ENCODE results near the gene HECTD4.
"Not testable (repeated sequence)": the region's sequence is repeated elsewhere in the genome, so short reads cannot be mapped to it uniquely, and the experiment has no call there.

The HECTD4 gene

GRCh38 chr12:112422531-112422930, 40.3 kb upstream of the HECTD4 start:
- DNase-seq (ENCODE audit: low read depth): no peak
- no peak for TF ChIP-seq CTCF (IDR thresholded peaks at IDR 0.05; ENCODE audit: insufficient read depth, low read depth, low read length, missing control alignments)
- no peak overlapping the region for H3K4me3 ChIP-seq (ENCODE audit: low read depth, low read length)

GRCh38 chr12:112421363-112421762, 39.1 kb upstream of the HECTD4 start:
- no peak for DNase-seq (ENCODE audit: low read depth)
- TF ChIP-seq CTCF (IDR thresholded peaks at IDR 0.05; ENCODE audit: insufficient read depth, low read depth, low read length, missing control alignments): no peak
- H3K4me3 ChIP-seq (ENCODE audit: low read depth, low read length): no peak overlapping the region

- no peak for TF ChIP-seq CTCF (IDR thresholded peaks at IDR 0.05; ENCODE audit: insufficient read depth, low read depth, low read length, missing control alignments)
- no peak overlapping the region for H3K4me3 ChIP-seq (ENCODE audit: low read depth, low read length)
- no peak for DNase-seq (ENCODE audit: low read depth)
These were observed 38.5 kb upstream of the HECTD4 start for GRCh38 chr12:112420740-112421139.

- peak; percentile 29 for DNase-seq (ENCODE audit: low read depth)
- no peak for TF ChIP-seq CTCF (IDR thresholded peaks at IDR 0.05; ENCODE audit: insufficient read depth, low read depth, low read length, missing control alignments)
- H3K4me3 ChIP-seq (ENCODE audit: low read depth, low read length): peak overlapping the region; percentile 99
These were observed 37.3 kb upstream of the HECTD4 start for GRCh38 chr12:112419297-112420133.

- H3K4me3 ChIP-seq (ENCODE audit: low read depth, low read length): peak within 1 kb of the TSS; percentile 99
- peak; percentile 89 for DNase-seq (ENCODE audit: low read depth)
- peak; percentile 45 for TF ChIP-seq CTCF (IDR thresholded peaks at IDR 0.05; ENCODE audit: insufficient read depth, low read depth, low read length, missing control alignments)
These were observed 36.5 kb upstream of the HECTD4 start, which contains the start of gene PTPN11 for GRCh38 chr12:112418608-112419296. Gene PTPN11, plus strand, starts transcription at chr12:112418947. Its CDS starts 165 bp downstream, at chr12:112419112.

GRCh38 chr12:112418273-112418607, 36.0 kb upstream of the HECTD4 start:
- peak overlapping the region; percentile 99 for H3K4me3 ChIP-seq (ENCODE audit: low read depth, low read length)
- no peak for TF ChIP-seq CTCF (IDR thresholded peaks at IDR 0.05; ENCODE audit: insufficient read depth, low read depth, low read length, missing control alignments)
- DNase-seq (ENCODE audit: low read depth): peak; percentile 31

GRCh38 chr12:112415457-112415856, 33.2 kb upstream of the HECTD4 start:
- not testable (repeated sequence) for DNase-seq (ENCODE audit: low read depth); H3K4me3 ChIP-seq (ENCODE audit: low read depth, low read length)
